SJCRH30 (cell line): ENCODE results near the gene TCF25. TPM values are rescaled to one million over a fixed set of nuclear protein-coding genes. Genes with fewer than 3 reads are reported as not detected.
"Not testable (repeated sequence)": the region's sequence is repeated elsewhere in the genome, so short reads cannot be mapped to it uniquely, and the experiment has no call there.

Experiments
- DNase-seq, 2 experiments: peaks; one replicate each; pipeline ENCODE4 v3.0.0-alpha.2; 2015 to 2020
- H3K27ac ChIP-seq: fragments of 250-450 bp; sonication (Bioruptor Pico); 2 replicates; pipeline ENCODE4 v1.5.1; 2020; ENCODE audit warnings: mild to moderate bottlenecking, moderate library complexity
- H3K27me3 ChIP-seq: fragments of 250-450 bp; sonication (Bioruptor Pico); 2 replicates; pipeline ENCODE4 v1.5.1; 2020; ENCODE audit warnings: mild to moderate bottlenecking, moderate library complexity
- H3K36me3 ChIP-seq: fragments of 250-450 bp; sonication (Bioruptor Pico); 2 replicates; pipeline ENCODE4 v1.5.1; 2020; ENCODE audit warnings: mild to moderate bottlenecking, moderate library complexity
- H3K4me1 ChIP-seq: fragments of 250-450 bp; sonication (Bioruptor Pico); 2 replicates; pipeline ENCODE4 v1.5.1; 2020; ENCODE audit warnings: mild to moderate bottlenecking, moderate library complexity
- H3K4me3 ChIP-seq: fragments of 250-450 bp; sonication (Bioruptor Pico); 2 replicates; pipeline ENCODE4 v1.5.1; 2020; ENCODE audit warnings: mild to moderate bottlenecking, moderate library complexity
- H3K9me3 ChIP-seq: fragments of 250-450 bp; sonication (Bioruptor Pico); replicated peaks from 2 replicates; pipeline ENCODE4 v1.5.1; 2020; ENCODE audit warnings: mild to moderate bottlenecking, moderate library complexity
- total RNA-seq: library from RNA; depleted of rRNA; stranded (reverse); fragments of >200 nt; shearing (Covaris generic); gene quantifications from 2 replicates; pipeline ENCODE4 v1.2.3, GENCODE V29; 2014

TCF25 gene
- total RNA-seq, 1 experiment from 2014 or later, result 65.9 TPM

DNA sequence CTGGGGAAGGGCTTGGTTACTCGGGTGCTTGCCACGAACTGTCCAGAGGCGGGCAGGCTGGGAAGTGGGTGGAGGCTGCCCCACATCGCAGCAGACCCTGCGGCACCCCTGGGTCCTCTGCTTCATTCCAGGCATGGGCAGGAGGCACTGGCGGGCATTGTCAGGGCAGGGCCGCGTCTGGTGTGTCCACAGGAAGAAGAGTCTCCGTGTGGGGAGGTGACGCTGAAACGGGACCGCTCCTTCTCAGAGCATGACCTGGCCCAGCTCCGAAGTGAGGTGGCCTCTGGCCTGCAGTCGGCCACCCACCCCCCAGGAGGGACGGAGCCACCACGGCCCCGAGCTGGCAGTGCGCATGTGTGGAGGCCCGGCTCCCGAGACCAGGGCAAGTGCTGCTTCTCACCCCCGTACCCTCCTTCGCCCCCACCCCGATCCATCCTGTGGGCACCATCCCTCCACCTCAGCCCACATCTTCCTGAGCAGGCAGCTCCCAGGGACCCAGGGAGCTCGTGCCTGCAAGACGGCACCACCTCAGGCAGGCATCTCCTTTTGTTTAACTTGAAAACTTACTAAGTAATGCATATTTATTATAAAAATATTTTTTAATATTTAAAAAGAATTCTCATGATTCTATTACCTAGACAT, 14.3 kb upstream of the TCF25 start:
- Histone ChIP-seq H3K4me1 (peaks cover 10% of the 10 kb centered on the region; the same call in 1 of the 2 replicates), H3K27ac (no peak overlapping the region), H3K4me3 (no peak overlapping the region), H3K27me3 (no peaks in the 10 kb centered on the region), H3K9me3 (no peaks in the 10 kb centered on the region), H3K36me3 (no peaks in the 10 kb centered on the region)
- no peak for DNase-seq

DNA sequence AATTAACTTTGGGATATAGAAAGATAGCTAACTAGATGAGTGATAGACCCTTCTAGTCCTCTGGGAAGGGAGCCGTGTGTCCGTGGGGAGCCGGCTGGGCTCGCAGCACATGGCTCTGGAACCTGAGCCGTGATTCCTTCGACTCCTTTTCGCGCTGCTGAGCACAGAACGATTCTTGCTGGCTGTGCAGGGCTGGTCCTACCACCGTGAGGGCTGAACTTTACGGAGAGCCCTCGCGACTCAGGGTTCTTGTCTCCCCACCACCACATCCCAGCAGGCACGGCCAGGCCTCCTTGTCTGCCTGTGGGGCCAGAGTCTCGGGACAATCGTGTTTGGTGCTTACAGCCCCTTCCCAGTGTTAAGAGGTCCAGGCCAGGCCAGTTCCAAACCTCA, 13.8 kb upstream of the TCF25 start:
- H3K27me3 ChIP-seq, result no peaks in the 10 kb centered on the region
- no peak for DNase-seq
- no peaks in the 10 kb centered on the region for H3K36me3 ChIP-seq
- no peak overlapping the region for H3K27ac ChIP-seq
- no peak overlapping the region for H3K4me3 ChIP-seq
- no peaks in the 10 kb centered on the region for H3K9me3 ChIP-seq
- H3K4me1 ChIP-seq, result peaks cover 13% of the 10 kb centered on the region; the same call in 1 of the 2 replicates

DNA sequence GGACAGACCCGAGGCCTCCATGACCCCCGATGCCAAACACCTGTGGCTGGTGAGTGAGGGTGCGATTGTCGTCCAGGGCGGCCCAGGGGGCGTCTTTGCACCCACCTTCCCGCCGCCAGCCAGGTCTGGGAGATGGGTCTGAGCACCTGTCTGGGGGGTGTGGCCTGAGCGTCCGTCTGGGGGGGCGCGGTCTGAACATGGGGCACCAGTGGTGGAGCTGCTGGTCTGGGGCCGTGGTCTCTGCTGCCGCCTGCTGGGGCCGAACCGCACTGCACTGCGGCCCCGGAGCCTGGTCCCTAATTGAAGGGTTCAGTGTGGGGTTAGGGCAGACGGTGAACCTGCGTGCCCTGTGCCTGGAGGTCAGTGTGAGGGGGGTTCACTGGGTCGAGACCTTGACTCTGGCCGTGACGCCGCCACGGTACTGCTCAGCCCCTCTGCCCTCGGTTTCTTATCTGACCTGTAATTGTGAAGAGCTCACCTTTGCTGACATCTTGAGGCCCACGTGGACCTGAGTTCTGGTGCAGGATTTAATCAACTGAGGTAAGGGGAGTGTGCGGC, 12.6 kb upstream of the TCF25 start:
- H3K4me3 ChIP-seq, result no peak overlapping the region
- no peaks in the 10 kb centered on the region for H3K36me3 ChIP-seq
- H3K27ac ChIP-seq, result no peak overlapping the region
- no peaks in the 10 kb centered on the region for H3K9me3 ChIP-seq
- H3K4me1 ChIP-seq, result peaks cover 14% of the 10 kb centered on the region; the same call in 1 of the 2 replicates
- peak; percentile 64 to 71 for DNase-seq
- no peaks in the 10 kb centered on the region for H3K27me3 ChIP-seq

DNA sequence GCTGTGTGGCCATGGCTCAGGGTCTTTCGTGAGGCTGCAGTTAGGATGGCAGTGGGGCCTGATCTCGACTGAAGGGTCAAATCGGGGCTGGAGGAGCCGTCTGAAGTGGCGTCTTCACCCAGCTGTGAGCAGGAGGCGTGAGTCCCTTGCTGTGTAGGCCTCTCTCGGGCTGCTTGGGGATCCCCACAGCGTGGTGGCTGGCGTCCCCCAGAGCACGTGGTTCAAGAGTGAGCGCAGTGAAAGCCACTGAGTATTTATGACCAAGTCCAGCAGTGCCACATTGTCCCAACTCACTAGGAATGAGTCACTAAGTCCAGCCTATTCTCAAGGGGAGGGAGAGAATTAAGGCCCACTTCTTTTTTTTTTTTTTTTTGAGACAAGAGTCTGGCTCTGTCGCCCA, 11.7 kb upstream of the TCF25 start:
- H3K9me3 ChIP-seq, result no peaks in the 10 kb centered on the region

GRCh38 chr16:89862732-89863131, 10.7 kb upstream of the TCF25 start:
- peaks cover under 1% of the 10 kb centered on the region for H3K9me3 ChIP-seq
- no peak overlapping the region for H3K27ac ChIP-seq
- no peaks in the 10 kb centered on the region for H3K36me3 ChIP-seq
- H3K4me3 ChIP-seq, result no peak overlapping the region
- peaks cover 14% of the 10 kb centered on the region; the same call in 1 of the 2 replicates for H3K4me1 ChIP-seq
- no peak for DNase-seq
- no peaks in the 10 kb centered on the region for H3K27me3 ChIP-seq

More for the DNA sequence above, 11.7 kb upstream of the TCF25 start:
- H3K27ac ChIP-seq, result no peak overlapping the region
- H3K36me3 ChIP-seq, result no peaks in the 10 kb centered on the region
- H3K4me1 ChIP-seq, result peaks cover 14% of the 10 kb centered on the region; the same call in 1 of the 2 replicates
- H3K27me3 ChIP-seq, result no peaks in the 10 kb centered on the region
- DNase-seq, result no peak
- no peak overlapping the region for H3K4me3 ChIP-seq

GRCh38 chr16:89863741-89864526, 9.5 kb upstream of the TCF25 start:
- DNase-seq, result peak; percentile 33 to 44

DNA sequence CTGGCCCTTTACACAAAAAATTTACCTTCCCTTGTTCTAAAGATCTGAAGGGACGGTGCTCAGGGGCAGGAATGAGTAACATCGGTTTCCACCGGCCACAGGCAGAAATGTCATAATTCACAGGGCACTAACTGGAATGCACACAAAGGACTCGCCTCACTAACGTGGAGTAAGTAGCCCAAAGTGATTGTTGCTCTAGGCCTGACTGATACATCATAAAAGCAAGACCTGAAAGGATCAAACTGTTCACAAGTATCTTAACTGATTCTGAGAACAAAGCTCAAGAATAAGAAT, 8.9 kb upstream of the TCF25 start:
- no peaks in the 10 kb centered on the region for H3K36me3 ChIP-seq
- H3K27ac ChIP-seq, result no peak overlapping the region
- H3K9me3 ChIP-seq, result peaks cover 8% of the 10 kb centered on the region
- H3K4me3 ChIP-seq, result peak overlapping the region; percentile 21; the same call in 1 of the 2 replicates
- peaks cover 14% of the 10 kb centered on the region; the same call in 1 of the 2 replicates for H3K4me1 ChIP-seq
- no peaks in the 10 kb centered on the region for H3K27me3 ChIP-seq
- no peak for DNase-seq

More at GRCh38 chr16:89863741-89864526, 9.5 kb upstream of the TCF25 start:
- H3K9me3 ChIP-seq, result peaks cover 8% of the 10 kb centered on the region
- H3K36me3 ChIP-seq, result no peaks in the 10 kb centered on the region
- no peak overlapping the region for H3K27ac ChIP-seq
- peak overlapping the region; percentile 21 for H3K4me3 ChIP-seq
- no peaks in the 10 kb centered on the region for H3K27me3 ChIP-seq
- H3K4me1 ChIP-seq, result peaks cover 14% of the 10 kb centered on the region; the same call in 1 of the 2 replicates

GRCh38 chr16:89867918-89868317, 5.5 kb upstream of the TCF25 start:
- Histone ChIP-seq H3K4me1 (peaks cover 14% of the 10 kb centered on the region; the same call in 1 of the 2 replicates), H3K27me3 (no peaks in the 10 kb centered on the region), H3K4me3 (no peak overlapping the region), H3K36me3 (no peaks in the 10 kb centered on the region), H3K27ac (no peak overlapping the region), H3K9me3 (peaks cover 8% of the 10 kb centered on the region)
- no peak for DNase-seq

DNA sequence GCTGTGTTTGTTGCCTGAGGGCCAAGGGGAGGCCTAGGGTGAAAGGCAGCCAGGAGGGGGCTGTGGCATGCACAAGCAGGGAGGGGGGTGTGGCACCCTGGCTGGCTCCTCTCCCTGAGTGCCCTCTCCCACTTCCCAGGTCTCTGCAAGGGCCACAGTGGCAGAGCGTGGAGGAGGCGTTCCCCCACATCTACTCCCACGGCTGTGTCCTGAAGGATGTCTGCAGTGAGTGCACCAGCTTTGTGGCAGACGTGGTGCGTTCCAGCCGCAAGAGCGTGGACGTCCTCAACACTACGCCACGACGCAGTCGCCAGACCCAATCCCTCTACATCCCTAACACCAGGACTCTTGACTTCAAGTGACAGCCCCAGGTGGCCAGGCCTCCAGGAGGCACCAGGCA, 3.5 kb upstream of the TCF25 start:
- Histone ChIP-seq H3K36me3 (0 out of 2 replicates have a peak, but pooled peaks cover 2% of the 10 kb centered on the region), H3K4me3 (no peak overlapping the region), H3K27me3 (no peaks in the 10 kb centered on the region), H3K4me1 (no peaks in the 10 kb centered on the region), H3K9me3 (peaks cover 8% of the 10 kb centered on the region), H3K27ac (no peak overlapping the region)
- DNase-seq, result no peak

GRCh38 chr16:89870440-89870839, 3.0 kb upstream of the TCF25 start:
- DNase-seq, result no peak
- H3K27ac ChIP-seq, result no peak overlapping the region
- H3K4me1 ChIP-seq, result no peaks in the 10 kb centered on the region
- no peaks in the 10 kb centered on the region for H3K27me3 ChIP-seq
- H3K9me3 ChIP-seq, result peaks cover 8% of the 10 kb centered on the region
- 0 out of 2 replicates have a peak, but pooled peaks cover 5% of the 10 kb centered on the region for H3K36me3 ChIP-seq
- no peak overlapping the region for H3K4me3 ChIP-seq

GRCh38 chr16:89871895-89872294, 1.5 kb upstream of the TCF25 start:
- no peaks in the 10 kb centered on the region for H3K4me1 ChIP-seq

GRCh38 chr16:89873972-89874689, 739 bp downstream of the TCF25 start:
- peak overlapping the region; percentile 87 for H3K4me3 ChIP-seq
- peaks cover 28% of the 10 kb centered on the region for H3K36me3 ChIP-seq
- no peaks in the 10 kb centered on the region for H3K9me3 ChIP-seq
- no peaks in the 10 kb centered on the region for H3K27me3 ChIP-seq
- peak; percentile 94 to 96 for DNase-seq
- H3K4me1 ChIP-seq, result no peaks in the 10 kb centered on the region
- H3K27ac ChIP-seq, result peak overlapping the region; percentile 83; the same call in 1 of the 2 replicates

More at GRCh38 chr16:89871895-89872294, 1.5 kb upstream of the TCF25 start:
- peaks cover 11% of the 10 kb centered on the region for H3K36me3 ChIP-seq
- no peak overlapping the region for H3K4me3 ChIP-seq
- H3K27ac ChIP-seq, result no peak overlapping the region
- peaks cover 8% of the 10 kb centered on the region for H3K9me3 ChIP-seq
- no peak for DNase-seq
- H3K27me3 ChIP-seq, result no peaks in the 10 kb centered on the region

- H3K36me3 ChIP-seq, result peaks cover 44% of the 10 kb centered on the region
Measured at GRCh38 chr16:89879123-89879522, 5.7 kb downstream of the TCF25 start.

GRCh38 chr16:89880477-89881367, 7.3 kb downstream of the TCF25 start:
- H3K27ac ChIP-seq, result no peak overlapping the region
- H3K4me3 ChIP-seq, result no peak overlapping the region
- no peaks in the 10 kb centered on the region for H3K4me1 ChIP-seq
- no peak for DNase-seq
- no peaks in the 10 kb centered on the region for H3K27me3 ChIP-seq
- peaks cover 40% of the 10 kb centered on the region for H3K36me3 ChIP-seq
- H3K9me3 ChIP-seq, result no peaks in the 10 kb centered on the region

More at GRCh38 chr16:89879123-89879522, 5.7 kb downstream of the TCF25 start:
- H3K4me3 ChIP-seq, H3K9me3 ChIP-seq, DNase-seq, H3K4me1 ChIP-seq, H3K27me3 ChIP-seq, H3K27ac ChIP-seq: not testable (repeated sequence)
